GM12878 (cell line): ENCODE data around the gene ITGA4. TPM values are rescaled to one million over a fixed set of nuclear protein-coding genes. Genes with fewer than 3 reads are reported as not detected.

ENCODE experiments used
- ATAC-seq: fragments of 200-7000 bp; cut with Tn5 transposase; 3 replicates; pipeline ENCODE4 v1.9.1; 2020; ENCODE audit warnings: mild to moderate bottlenecking, moderate library complexity
- BruUV-seq: library from RNA; stranded (reverse); fragments of 400-500 nt; replicated peaks from 2 replicates; lab custom pipeline; 2021; lab: Mats Ljungman, UMichigan
- CTCF ChIA-PET: fragments of 300-600 bp; sonication (Branson Sonifier 250); formaldehyde crosslinking; extraction: SDS; loops from one replicate; lab custom pipeline; 2021; ENCODE audit warnings: inconsistent platforms; lab: Yijun Ruan, JAX
- POLR2A ChIA-PET: fragments of 350-600 bp; formaldehyde crosslinking; extraction: SDS; loops from one replicate; lab custom pipeline; 2021; ENCODE audit warnings: inconsistent platforms; lab: Charles Lee
- RAD21 ChIA-PET: fragments of 300-600 bp; sonication (Branson Sonifier 250); formaldehyde crosslinking; loops from one replicate; lab custom pipeline; 2023; ENCODE audit warnings: antibody characterized with exemption; ENCODE audit not compliant: unreplicated experiment; lab: Charles Lee
- SMC1A ChIA-PET: fragments of 300-600 bp; sonication (Branson Sonifier 250); formaldehyde crosslinking; loops from one replicate; lab custom pipeline; 2023; ENCODE audit not compliant: unreplicated experiment, uncharacterized antibody; lab: Charles Lee
- DNase-seq: peaks from one replicate; pipeline ENCODE4 v3.0.0-alpha.2; 2011; ENCODE audit warnings: low read depth, low spot score
- FAIRE-seq: peaks from 3 replicates; lab custom pipeline; 2011; peaks lifted over from hg19 to GRCh38; lab: Jason Lieb, UNC
- H2AFZ ChIP-seq: 2 replicates; pipeline ENCODE4 v1.6.0; 2011; ENCODE audit warnings: low read depth, low read length, control low read depth; ENCODE audit not compliant: control insufficient read depth
- H3K27ac ChIP-seq: 2 replicates; pipeline ENCODE4 v1.5.1; 2011; ENCODE audit warnings: control low read depth; ENCODE audit not compliant: control insufficient read depth, insufficient read depth
- H3K27me3 ChIP-seq, 2 experiments: replicated peaks in 1 of 2; 2 replicates each; pipeline versions ENCODE4 v1.6.0 to v1.6.1; 2011; ENCODE audit warnings: low read length in 1 of 2; ENCODE audit not compliant: control insufficient read depth in 2 of 2, insufficient read depth in 2 of 2
- H3K36me3 ChIP-seq, 2 experiments: 2 replicates each; pipeline ENCODE4 v1.5.1; 2011; ENCODE audit warnings: low read length in 1 of 2; ENCODE audit not compliant: control insufficient read depth in 2 of 2, insufficient read depth in 2 of 2
- H3K4me1 ChIP-seq: 2 replicates; pipeline ENCODE4 v1.6.1; 2011; ENCODE audit warnings: mild to moderate bottlenecking, low read length, moderate library complexity, mixed read lengths; ENCODE audit not compliant: control insufficient read depth, insufficient read depth
- H3K4me2 ChIP-seq: 2 replicates; pipeline ENCODE4 v1.6.0; 2011; ENCODE audit warnings: control low read depth; ENCODE audit not compliant: control insufficient read depth, insufficient read depth
- H3K4me3 ChIP-seq: fragments of 200-600 bp; sonication (generic); 2 replicates; pipeline ENCODE4 v1.5.1; 2016
- H3K79me2 ChIP-seq: 2 replicates; pipeline ENCODE4 v1.6.0; 2011; ENCODE audit warnings: low read length; ENCODE audit not compliant: control insufficient read depth, insufficient read depth
- H3K9ac ChIP-seq: 2 replicates; pipeline ENCODE4 v1.8.0; 2011; ENCODE audit warnings: low read length, control low read depth, mixed read lengths; ENCODE audit not compliant: control insufficient read depth, insufficient read depth
- H3K9me3 ChIP-seq: replicated peaks from 3 replicates; pipeline ENCODE4 v1.5.1; 2011; ENCODE audit warnings: mild to moderate bottlenecking, low read length; ENCODE audit not compliant: control insufficient read depth, insufficient read depth
- H4K20me1 ChIP-seq: 2 replicates; pipeline ENCODE4 v1.6.0; 2011; ENCODE audit not compliant: control insufficient read depth, insufficient read depth
- BRCA1 ChIP-seq: IDR thresholded peaks from 2 replicates; pipeline ENCODE4 v1.6.1; 2011; ENCODE audit warnings: low read depth, low read length, improper control_type of control experiment
- IKZF1 ChIP-seq: fragments of 450-650 bp; conservative IDR thresholded peaks from 2 replicates; pipeline ENCODE4 v1.6.1; 2017; ENCODE audit warnings: antibody characterized with exemption, mild to moderate bottlenecking
- KAT2A ChIP-seq: conservative IDR thresholded peaks from 2 replicates; pipeline ENCODE4 v1.6.1; 2011; ENCODE audit warnings: low read depth, low read length; ENCODE audit not compliant: control insufficient read depth
- MEF2B ChIP-seq: fragments of 450-650 bp; IDR thresholded peaks from 2 replicates; pipeline ENCODE4 v1.6.1; 2018; ENCODE audit warnings: mild to moderate bottlenecking, moderate library complexity; ENCODE audit not compliant: partially characterized antibody, poor library complexity, severe bottlenecking
- MTA2 ChIP-seq: fragments of 450-650 bp; IDR thresholded peaks from 2 replicates; pipeline ENCODE4 v1.6.1; 2016; ENCODE audit warnings: low read depth, mild to moderate bottlenecking, moderate library complexity
- SIX5 ChIP-seq: IDR thresholded peaks from 2 replicates; pipeline ENCODE4 v1.6.1; 2011; ENCODE audit warnings: mild to moderate bottlenecking, low read depth, low read length, moderate library complexity; ENCODE audit not compliant: severe bottlenecking
- STAT1 ChIP-seq: fragments of 450-650 bp; conservative IDR thresholded peaks from 2 replicates; pipeline ENCODE4 v1.6.1; 2014; ENCODE audit warnings: antibody characterized with exemption, mild to moderate bottlenecking
- ZNF622 ChIP-seq: fragments of 450-650 bp; IDR thresholded peaks from 2 replicates; pipeline ENCODE4 v1.6.1; 2017; ENCODE audit warnings: mild to moderate bottlenecking, inconsistent platforms
- WGBS: methylation state at CpG from one replicate; pipeline ENCODE4 v1.1.6; 2016; ENCODE audit warnings: low lambda C conversion rate; ENCODE audit not compliant: insufficient replicate concordance, insufficient coverage; ENCODE audit errors: missing lambda C conversion rate; 5-methylcytosine and 5-hydroxymethylcytosine counted together
- in situ Hi-C: fragments of 300-500 bp; cut with MboI; formaldehyde crosslinking; loops from 9 replicates; pipeline ENCODE4 v1.14.3; 2018; ENCODE audit warnings: mixed read lengths
- intact Hi-C: fragments of 100-400 bp; cut with micrococcal nuclease; formaldehyde crosslinking; loops from one replicate; pipeline ENCODE4 v1.14.2; 2022; ENCODE audit not compliant: unreplicated experiment
- polyA plus RNA-seq, 11 experiments: library from polyadenylated mRNA; depleted of rRNA in 4 of 11; unstranded in 6 of 11; stranded (reverse) in 5 of 11; fragments of >200 nt; fragmentation: Nextera tagmentation in 4 of 11; fragmentation: Illumina TruSeq in 1 of 11; extraction: Ambion mirVana in 4 of 11; extraction: Trizol in 1 of 11; gene quantifications; 1 replicate in 1 of 11; 2 replicates in 10 of 11; pipeline versions ENCODE4 v1.2.1 to v1.2.3, GENCODE V29; 2011 to 2016; ENCODE audit warnings: inconsistent platforms in 2 of 11, missing spikeins in 2 of 11, low read depth in 1 of 11
- total RNA-seq, 4 experiments: library from RNA; depleted of rRNA in 3 of 4; stranded (reverse); fragments of >200 nt in 3 of 4; fragmentation: Illumina TruSeq in 1 of 4; extraction: Trizol in 1 of 4; gene quantifications; 2 replicates each; pipeline versions ENCODE4 v1.2.1 to v1.2.3, GENCODE V29; 2013 to 2021
- TF ChIP-seq, protein P1 (sequence below): fragments of 150-350 bp; IDR thresholded peaks from 2 replicates; pipeline ENCODE4 v1.6.1; 2014; ENCODE audit warnings: mild to moderate bottlenecking, low read depth, low read length
- TF ChIP-seq, protein P2 (sequence below): IDR thresholded peaks from 2 replicates; pipeline ENCODE4 v1.6.1; 2011; ENCODE audit warnings: borderline replicate concordance, low read depth, mild to moderate bottlenecking, moderate library complexity, mixed read lengths, low read length; ENCODE audit not compliant: insufficient read depth; ENCODE audit errors: extremely low read length
- TF ChIP-seq, protein P3 (sequence below): fragments of 150-350 bp; IDR thresholded peaks from 2 replicates; pipeline ENCODE4 v1.6.1; 2016; ENCODE audit warnings: low read depth, low read length

The ITGA4 gene
- total and polyA plus RNA-seq, 10 of the 15 experiments (the other 5 are each of a cell fraction or from before 2014, with no cell fraction given), result 12.4 to 87.9 (median 63.5) TPM

DNA sequence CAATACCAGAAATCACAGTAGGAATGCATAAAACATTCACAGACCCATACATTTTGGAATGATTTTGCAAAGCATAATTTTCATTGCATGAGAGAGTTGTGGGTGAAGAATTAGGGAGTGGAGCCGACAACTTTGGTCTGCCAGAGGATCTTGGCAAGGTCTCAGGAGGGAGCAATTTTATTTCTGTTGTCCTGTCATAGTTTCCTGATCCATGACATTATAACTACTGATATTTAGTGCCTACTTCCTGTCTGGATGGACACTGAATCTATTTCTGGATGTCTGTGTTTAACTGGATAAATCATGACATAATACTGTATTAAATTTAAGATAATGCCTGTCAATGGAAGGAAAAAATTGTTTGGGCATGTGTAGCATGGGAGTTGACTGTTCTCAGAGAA is 2.4 kb downstream of the ITGA4 start (continued):
- TF ChIP-seq, protein P1, sequence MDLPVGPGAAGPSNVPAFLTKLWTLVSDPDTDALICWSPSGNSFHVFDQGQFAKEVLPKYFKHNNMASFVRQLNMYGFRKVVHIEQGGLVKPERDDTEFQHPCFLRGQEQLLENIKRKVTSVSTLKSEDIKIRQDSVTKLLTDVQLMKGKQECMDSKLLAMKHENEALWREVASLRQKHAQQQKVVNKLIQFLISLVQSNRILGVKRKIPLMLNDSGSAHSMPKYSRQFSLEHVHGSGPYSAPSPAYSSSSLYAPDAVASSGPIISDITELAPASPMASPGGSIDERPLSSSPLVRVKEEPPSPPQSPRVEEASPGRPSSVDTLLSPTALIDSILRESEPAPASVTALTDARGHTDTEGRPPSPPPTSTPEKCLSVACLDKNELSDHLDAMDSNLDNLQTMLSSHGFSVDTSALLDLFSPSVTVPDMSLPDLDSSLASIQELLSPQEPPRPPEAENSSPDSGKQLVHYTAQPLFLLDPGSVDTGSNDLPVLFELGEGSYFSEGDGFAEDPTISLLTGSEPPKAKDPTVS, result no peak
- TF ChIP-seq, protein P2, sequence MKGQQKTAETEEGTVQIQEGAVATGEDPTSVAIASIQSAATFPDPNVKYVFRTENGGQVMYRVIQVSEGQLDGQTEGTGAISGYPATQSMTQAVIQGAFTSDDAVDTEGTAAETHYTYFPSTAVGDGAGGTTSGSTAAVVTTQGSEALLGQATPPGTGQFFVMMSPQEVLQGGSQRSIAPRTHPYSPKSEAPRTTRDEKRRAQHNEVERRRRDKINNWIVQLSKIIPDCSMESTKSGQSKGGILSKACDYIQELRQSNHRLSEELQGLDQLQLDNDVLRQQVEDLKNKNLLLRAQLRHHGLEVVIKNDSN, result no peak

DNA sequence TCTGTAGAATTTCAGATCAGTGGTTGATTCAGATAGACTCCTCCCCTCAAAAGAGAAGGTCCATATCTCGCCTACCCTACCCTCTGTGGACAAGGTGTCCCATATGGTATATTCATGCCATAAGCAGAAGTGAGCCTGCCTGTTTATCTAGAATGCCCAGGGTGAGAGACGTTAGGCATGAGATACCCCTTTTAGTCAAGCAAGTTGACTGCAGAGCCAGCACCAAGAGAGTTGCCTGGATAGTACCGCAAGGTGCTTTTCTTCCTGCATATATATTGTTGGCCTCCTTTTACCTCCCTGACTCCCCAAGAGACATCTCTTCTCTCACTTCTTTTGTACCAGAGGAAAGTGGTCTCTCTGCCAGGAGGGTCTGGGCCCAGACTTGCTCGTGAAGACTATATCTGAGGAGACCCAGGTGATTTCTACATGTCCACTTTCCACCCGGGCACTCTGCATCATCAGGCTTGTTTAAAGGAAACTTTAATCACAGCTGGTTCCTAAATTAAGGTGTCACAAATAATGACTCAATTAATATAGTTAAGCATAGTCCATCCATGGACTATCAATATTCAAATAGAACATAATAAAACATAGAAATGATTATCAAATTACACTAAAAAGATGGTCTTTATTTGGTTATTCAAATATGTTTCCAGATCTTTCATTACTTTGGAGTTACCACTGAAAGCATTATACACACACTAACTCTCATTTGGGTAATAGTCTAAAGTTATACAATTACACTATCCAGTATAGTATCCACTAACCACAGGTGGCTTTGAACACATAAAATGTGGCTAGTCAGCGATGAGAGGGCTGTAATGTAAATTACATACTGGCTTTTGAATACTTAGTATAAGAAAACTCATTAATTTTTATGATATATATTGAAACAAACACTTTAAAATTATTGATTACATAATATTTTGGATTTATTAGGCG is 4.1 kb downstream of the ITGA4 start:
- intact Hi-C loops, result loop anchor here (5.0 to 10.0 kb wide), 3 partner anchors 256 to 1337 kb away; partner anchors contain the start of gene UBE2E3
- peak overlapping the region; percentile 89 for H3K4me2 ChIP-seq
- peak; percentile 19 for ATAC-seq
- POLR2A ChIA-PET, result interaction anchor here (1.0 to 3.6 kb wide), 3 partner anchors 150 to 156 kb away, joined by 3 to 26 read pairs (median 12); no protein-coding TSS in a partner anchor
- H3K36me3 ChIP-seq, result no peaks in the 10 kb centered on the region
- no peaks in the 10 kb centered on the region; the same call in 1 of the 2 replicates for H4K20me1 ChIP-seq
- 5% methylated on average over 7 of the region's 7 CpGs for WGBS
- H3K4me3 ChIP-seq, result peak overlapping the region; percentile 88
- SMC1A ChIA-PET, result interaction anchor here (0.7 to 13.5 kb wide), 17 partner anchors 8 to 480 kb away, joined by 3 to 313 read pairs (median 3); partner anchors contain the start of gene UBE2E3
- CTCF ChIA-PET, result interaction anchor here (1.2 to 12.9 kb wide), 5 partner anchors 14 to 375 kb away, joined by 3 to 235 read pairs (median 4); no protein-coding TSS in a partner anchor
- peak overlapping the region; percentile 84 for H3K9ac ChIP-seq
- H3K27ac ChIP-seq, result peak overlapping the region; percentile 76
- no TSS peak for BruUV-seq
- no peak for FAIRE-seq
- RAD21 ChIA-PET, result interaction anchor here (1.0 to 13.8 kb wide), 6 partner anchors 10 to 356 kb away, joined by 3 to 340 read pairs (median 8); no protein-coding TSS in a partner anchor
- in situ Hi-C loops, result no loop called here
- H3K79me2 ChIP-seq, result peaks cover 97% of the 10 kb centered on the region
- DNase-seq, result no peak
- no peaks in the 10 kb centered on the region for H3K27me3 ChIP-seq
- peak overlapping the region; percentile 4 for H2AFZ ChIP-seq
- H3K4me1 ChIP-seq, result peaks cover 21% of the 10 kb centered on the region
- no peaks in the 10 kb centered on the region for H3K9me3 ChIP-seq
- TF ChIP-seq KAT2A (no peak), STAT1 (no peak), ZNF622 (no peak), MTA2 (no peak), SIX5 (no peak), BRCA1 (no peak), IKZF1 (0 out of 2 replicates have a peak, but pooled peaks have one; percentile 12), MEF2B (no peak)
- TF ChIP-seq, protein P3, sequence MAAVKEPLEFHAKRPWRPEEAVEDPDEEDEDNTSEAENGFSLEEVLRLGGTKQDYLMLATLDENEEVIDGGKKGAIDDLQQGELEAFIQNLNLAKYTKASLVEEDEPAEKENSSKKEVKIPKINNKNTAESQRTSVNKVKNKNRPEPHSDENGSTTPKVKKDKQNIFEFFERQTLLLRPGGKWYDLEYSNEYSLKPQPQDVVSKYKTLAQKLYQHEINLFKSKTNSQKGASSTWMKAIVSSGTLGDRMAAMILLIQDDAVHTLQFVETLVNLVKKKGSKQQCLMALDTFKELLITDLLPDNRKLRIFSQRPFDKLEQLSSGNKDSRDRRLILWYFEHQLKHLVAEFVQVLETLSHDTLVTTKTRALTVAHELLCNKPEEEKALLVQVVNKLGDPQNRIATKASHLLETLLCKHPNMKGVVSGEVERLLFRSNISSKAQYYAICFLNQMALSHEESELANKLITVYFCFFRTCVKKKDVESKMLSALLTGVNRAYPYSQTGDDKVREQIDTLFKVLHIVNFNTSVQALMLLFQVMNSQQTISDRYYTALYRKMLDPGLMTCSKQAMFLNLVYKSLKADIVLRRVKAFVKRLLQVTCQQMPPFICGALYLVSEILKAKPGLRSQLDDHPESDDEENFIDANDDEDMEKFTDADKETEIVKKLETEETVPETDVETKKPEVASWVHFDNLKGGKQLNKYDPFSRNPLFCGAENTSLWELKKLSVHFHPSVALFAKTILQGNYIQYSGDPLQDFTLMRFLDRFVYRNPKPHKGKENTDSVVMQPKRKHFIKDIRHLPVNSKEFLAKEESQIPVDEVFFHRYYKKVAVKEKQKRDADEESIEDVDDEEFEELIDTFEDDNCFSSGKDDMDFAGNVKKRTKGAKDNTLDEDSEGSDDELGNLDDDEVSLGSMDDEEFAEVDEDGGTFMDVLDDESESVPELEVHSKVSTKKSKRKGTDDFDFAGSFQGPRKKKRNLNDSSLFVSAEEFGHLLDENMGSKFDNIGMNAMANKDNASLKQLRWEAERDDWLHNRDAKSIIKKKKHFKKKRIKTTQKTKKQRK, result no peak
- TF ChIP-seq, protein P1, result no peak
